Spleen (tissue), 11 donors: ENCODE measurements around the gene NCOA3. TPM values are rescaled to one million over a fixed set of nuclear protein-coding genes. Genes with fewer than 3 reads are reported as not detected.
A peak's percentile ranks its signal among the peaks of the same experiment; 100 is the strongest.

Experiments
- DNase-seq: peaks from one replicate; pipeline ENCODE4 v3.0.0-alpha.2; 2020
- H3K27ac ChIP-seq, 8 donors: fragments of 200-600 bp; sonication (generic) in 7 of 8; 1 replicate in 4 of 8; 2 replicates in 4 of 8; pipeline versions ENCODE4 v1.5.0 to v1.8.0; 2016 to 2021; ENCODE audit warnings: inconsistent platforms in 4 of 8, mild to moderate bottlenecking in 4 of 8, moderate library complexity in 1 of 8
- H3K27me3 ChIP-seq, 7 donors: fragments of 200-600 bp; sonication (generic) in 6 of 7; replicated peaks in 1 of 7; 1 replicate in 4 of 7; 2 replicates in 3 of 7; pipeline versions ENCODE4 v1.5.0 to v1.8.0; 2016 to 2021; ENCODE audit warnings: inconsistent platforms in 3 of 7, mild to moderate bottlenecking in 1 of 7
- H3K36me3 ChIP-seq, 6 donors: fragments of 200-600 bp; sonication (generic) in 5 of 6; 1 replicate in 4 of 6; 2 replicates in 2 of 6; pipeline versions ENCODE4 v1.5.0 to v1.8.0; 2016 to 2021; ENCODE audit warnings: inconsistent platforms in 2 of 6
- H3K4me1 ChIP-seq, 6 donors: fragments of 200-600 bp; sonication (generic) in 5 of 6; 1 replicate in 3 of 6; 2 replicates in 3 of 6; pipeline versions ENCODE4 v1.5.0 to v1.8.0; 2016 to 2021; ENCODE audit warnings: inconsistent platforms in 3 of 6
- H3K4me3 ChIP-seq, 8 donors: fragments of 200-600 bp; sonication (generic) in 7 of 8; 1 replicate in 4 of 8; 2 replicates in 4 of 8; pipeline versions ENCODE4 v1.5.0 to v1.8.0; 2016 to 2021; ENCODE audit warnings: inconsistent platforms in 4 of 8, mild to moderate bottlenecking in 4 of 8, moderate library complexity in 2 of 8
- H3K9me3 ChIP-seq, 8 donors: fragments of 200-600 bp; sonication (generic) in 7 of 8; 1 replicate in 4 of 8; 2 replicates in 4 of 8; pipeline versions ENCODE4 v1.5.0 to v1.8.0; 2016 to 2021; ENCODE audit warnings: inconsistent platforms in 4 of 8
- POLR2A ChIP-seq, 3 donors: fragments of 450-650 bp; IDR thresholded peaks; one replicate each; pipeline ENCODE4 v1.5.1; 2017; ENCODE audit warnings: antibody characterized with exemption in 3 of 3, mild to moderate bottlenecking in 1 of 3
- POLR2AphosphoS5 ChIP-seq, 3 donors: sonication (generic); formaldehyde crosslinking; IDR thresholded peaks; one replicate each; pipeline ENCODE4 v1.5.1; 2017; ENCODE audit warnings: antibody characterized with exemption in 3 of 3
- WGBS, 5 donors: extraction: QIAGEN DNeasy Blood & Tissue Kit in 3 of 5; methylation state at CpG; one replicate each; pipeline versions ENCODE4 v1.1.5 to v1.1.7; 2013 to 2018; 5-methylcytosine and 5-hydroxymethylcytosine counted together
- intact Hi-C: fragments of 100-400 bp; cut with DNase I; formaldehyde crosslinking; loops from one replicate; pipeline ENCODE4 v1.15.0; 2023; ENCODE audit warnings: low total_unique reads
- polyA plus RNA-seq, 3 donors: library from polyadenylated mRNA; stranded (reverse); fragments of 200-250 nt; gene quantifications; one replicate each; pipeline ENCODE4 v1.2.1, GENCODE V29; 2013
- total RNA-seq, 7 donors: library from RNA; depleted of rRNA in 3 of 7; stranded (reverse); fragments of >200 nt in 3 of 7; fragmentation: NEBNext Ultra II Directional in 4 of 7; extraction: Animal tissue kit (Norgen Biotek cat#: 25700) in 4 of 7; gene quantifications; one replicate each; pipeline versions ENCODE4 v1.1.0 to v1.2.1, GENCODE V29; 2016 to 2021
- TF ChIP-seq, protein P1 (sequence below), 11 experiments: fragments of 200-600 bp in 7 of 11; fragments of 450-650 bp in 4 of 11; sonication (generic) in 4 of 11; IDR thresholded peaks in 8 of 11; conservative IDR thresholded peaks in 3 of 11; 1 replicate in 7 of 11; 2 replicates in 4 of 11; pipeline versions ENCODE4 v1.4.0 to v1.8.0; 2016 to 2021; ENCODE audit warnings: antibody characterized with exemption in 11 of 11, inconsistent platforms in 4 of 11, mild to moderate bottlenecking in 1 of 11
- donor health status: healthy with polysubstance abuse.
- donor health status: DM: no; HTN: no; CAD: no; lungs with moderate emphysema.
- donor health status: DM: no; HTN: no; CAD: no.
- donor health status: Bipolar disorder and iron deficiency.
- donor health status: healthy.
- donor health status: DM: no; HTN: no; CAD: no.
- donor health status: DM: yes; HTN: yes; CAD: no.

NCOA3 gene
- total and polyA plus RNA-seq, 10 donors: 12.5 to 93.7 (median 82.2) TPM

DNA sequence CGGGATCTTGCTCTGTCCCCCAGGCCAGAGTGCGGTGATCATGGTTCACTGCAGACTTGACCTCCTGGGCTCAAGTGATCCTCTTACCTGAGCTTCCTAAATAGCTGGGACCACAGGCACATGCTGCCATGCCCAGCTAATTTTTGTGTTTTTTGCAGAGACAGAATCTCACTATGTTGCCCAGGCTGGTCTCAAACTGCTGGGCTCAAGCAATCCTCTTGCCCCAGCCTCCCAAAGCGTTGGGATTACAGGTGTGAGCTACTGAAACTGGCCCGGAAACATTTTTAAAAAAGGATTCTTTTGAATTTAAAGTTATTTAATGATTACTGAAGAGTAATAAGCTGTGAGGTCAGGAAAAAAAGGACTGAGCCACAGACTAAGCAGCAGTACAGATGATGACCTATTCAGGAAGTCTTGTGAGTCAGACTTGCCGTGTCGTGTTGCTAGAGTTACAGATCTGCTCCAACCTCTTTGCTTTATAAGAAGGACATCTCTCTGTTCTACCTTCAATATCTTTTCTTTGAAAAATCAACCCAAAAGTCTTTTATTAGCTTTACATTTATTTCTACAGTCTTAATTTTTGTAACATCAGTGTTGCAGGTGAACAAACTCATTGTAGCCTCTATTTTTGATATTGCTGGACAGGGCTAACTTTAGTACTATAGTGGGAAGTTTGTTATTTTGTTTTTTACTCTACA lies 108.7 kb downstream of the NCOA3 start:
- peak overlapping the region in 6 of 8 donors; percentile 20 to 59 (median 52) for H3K27ac ChIP-seq
- peaks cover 0 to 19% (median 2%) of the 10 kb centered on the region in 6 donors for H3K36me3 ChIP-seq
- peaks cover 21 to 100% (median 65%) of the 10 kb centered on the region in 6 donors for H3K4me1 ChIP-seq
- intact Hi-C loops: loop anchor here (10.0 kb wide), 1 partner anchor 106 kb away; the partner anchor contains the start of gene NCOA3
- H3K9me3 ChIP-seq: no peaks in the 10 kb centered on the region
- no peak for DNase-seq
- WGBS, 5 donors: 49 to 60% (median 57%) methylated on average over 6 of the region's 6 CpGs
- no peak overlapping the region for H3K4me3 ChIP-seq
- no peaks in the 10 kb centered on the region for H3K27me3 ChIP-seq
- TF ChIP-seq POLR2AphosphoS5 (IDR thresholded peaks at IDR 0.05): no peak
- TF ChIP-seq POLR2A (IDR thresholded peaks at IDR 0.05): no peak
- TF ChIP-seq, protein P1, sequence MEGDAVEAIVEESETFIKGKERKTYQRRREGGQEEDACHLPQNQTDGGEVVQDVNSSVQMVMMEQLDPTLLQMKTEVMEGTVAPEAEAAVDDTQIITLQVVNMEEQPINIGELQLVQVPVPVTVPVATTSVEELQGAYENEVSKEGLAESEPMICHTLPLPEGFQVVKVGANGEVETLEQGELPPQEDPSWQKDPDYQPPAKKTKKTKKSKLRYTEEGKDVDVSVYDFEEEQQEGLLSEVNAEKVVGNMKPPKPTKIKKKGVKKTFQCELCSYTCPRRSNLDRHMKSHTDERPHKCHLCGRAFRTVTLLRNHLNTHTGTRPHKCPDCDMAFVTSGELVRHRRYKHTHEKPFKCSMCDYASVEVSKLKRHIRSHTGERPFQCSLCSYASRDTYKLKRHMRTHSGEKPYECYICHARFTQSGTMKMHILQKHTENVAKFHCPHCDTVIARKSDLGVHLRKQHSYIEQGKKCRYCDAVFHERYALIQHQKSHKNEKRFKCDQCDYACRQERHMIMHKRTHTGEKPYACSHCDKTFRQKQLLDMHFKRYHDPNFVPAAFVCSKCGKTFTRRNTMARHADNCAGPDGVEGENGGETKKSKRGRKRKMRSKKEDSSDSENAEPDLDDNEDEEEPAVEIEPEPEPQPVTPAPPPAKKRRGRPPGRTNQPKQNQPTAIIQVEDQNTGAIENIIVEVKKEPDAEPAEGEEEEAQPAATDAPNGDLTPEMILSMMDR (IDR thresholded peaks at IDR 0.05 in 8 of 11, conservative IDR thresholded peaks at IDR 0.05 in 3 of 11): no peak

DNA sequence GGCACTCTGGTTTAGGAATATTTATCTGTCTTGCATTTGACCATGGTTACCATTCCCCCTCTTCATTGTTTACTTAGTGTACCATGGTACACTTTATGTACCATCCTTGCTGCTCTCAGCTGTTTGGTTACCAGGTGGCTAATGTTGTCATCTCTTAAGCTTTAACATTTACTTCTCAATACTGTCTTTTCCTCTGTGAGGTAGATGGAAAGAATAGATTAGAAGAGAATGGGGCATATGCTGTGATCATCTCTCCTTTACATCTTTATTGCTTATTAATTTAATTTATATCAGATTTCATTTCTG lies 109.2 kb downstream of the NCOA3 start:
- Histone ChIP-seq H3K36me3 (peaks cover 0 to 18% (median 2%) of the 10 kb centered on the region in 6 donors), H3K4me1 (peaks cover 21 to 98% (median 63%) of the 10 kb centered on the region in 6 donors), H3K4me3 (no peak overlapping the region), H3K27ac (peak overlapping the region in 5 of 8 donors; percentile 20 to 59 (median 56)), H3K27me3 (no peaks in the 10 kb centered on the region), H3K9me3 (no peaks in the 10 kb centered on the region)
- TF ChIP-seq POLR2AphosphoS5 (IDR thresholded peaks at IDR 0.05) (no peak), POLR2A (IDR thresholded peaks at IDR 0.05) (no peak)
- TF ChIP-seq, protein P1 (IDR thresholded peaks at IDR 0.05 in 8 of 11, conservative IDR thresholded peaks at IDR 0.05 in 3 of 11): no peak
- intact Hi-C loops: loop anchor here (10.0 kb wide), 1 partner anchor 106 kb away; the partner anchor contains the start of gene NCOA3
- DNase-seq: no peak

DNA sequence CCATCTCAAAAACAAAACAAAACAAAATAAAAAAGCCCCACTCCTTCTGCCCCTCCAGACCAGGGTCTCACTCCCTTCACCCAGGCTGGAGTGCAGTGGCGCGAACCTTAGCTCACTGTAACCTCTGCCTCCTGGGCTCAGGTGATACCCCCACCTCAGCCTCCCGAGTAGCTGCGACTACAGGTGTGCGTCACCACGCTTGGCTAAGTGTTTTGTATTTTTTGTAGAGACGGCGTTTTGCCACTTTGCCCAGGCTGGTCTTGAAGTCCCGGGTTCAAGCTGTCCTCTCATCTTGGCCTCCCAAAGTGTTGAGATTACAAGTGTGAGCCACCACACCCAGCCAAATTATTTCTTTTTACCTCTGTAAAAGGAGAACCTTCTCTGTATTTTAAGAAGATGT lies 110.1 kb downstream of the NCOA3 start:
- Histone ChIP-seq H3K4me1 (peaks cover 15 to 94% (median 56%) of the 10 kb centered on the region in 6 donors), H3K27ac (no peak overlapping the region), H3K36me3 (peaks cover 0 to 12% (median 0%) of the 10 kb centered on the region in 6 donors), H3K9me3 (no peaks in the 10 kb centered on the region), H3K4me3 (no peak overlapping the region), H3K27me3 (no peaks in the 10 kb centered on the region)
- 95 to 98% (median 97%) methylated on average over 9 of the region's 9 CpGs for whole genome bisulfite sequencing, 5 donors
- TF ChIP-seq POLR2A (IDR thresholded peaks at IDR 0.05) (no peak), POLR2AphosphoS5 (IDR thresholded peaks at IDR 0.05) (no peak)
- TF ChIP-seq, protein P1 (IDR thresholded peaks at IDR 0.05 in 8 of 11, conservative IDR thresholded peaks at IDR 0.05 in 3 of 11): no peak
- intact Hi-C loops: loop anchor here (10.0 kb wide), 1 partner anchor 107 kb away; the partner anchor contains the start of gene NCOA3
- DNase-seq: no peak

DNA sequence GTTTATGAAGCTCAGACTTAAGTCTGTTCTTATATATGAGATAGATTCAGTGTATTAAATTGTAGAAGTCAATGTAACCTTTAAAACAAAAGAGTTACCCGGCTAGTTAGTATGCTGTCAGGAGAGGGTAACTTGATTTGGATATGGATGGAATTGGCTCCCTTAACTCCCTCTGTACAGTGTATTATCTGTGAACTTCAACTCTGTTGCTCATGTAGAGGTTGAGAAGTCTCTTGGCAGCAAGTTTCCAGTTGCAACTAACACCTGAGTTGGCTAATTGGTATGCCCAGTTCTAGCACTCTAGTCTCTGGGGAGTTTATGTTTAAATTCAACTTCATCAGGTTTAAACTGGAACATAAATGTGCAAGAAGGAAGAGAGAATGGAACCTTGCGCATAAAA lies 111.0 kb downstream of the NCOA3 start:
- Histone ChIP-seq H3K4me3 (no peak overlapping the region), H3K27ac (peak overlapping the region in 1 of 8 donors; percentile 14), H3K27me3 (no peaks in the 10 kb centered on the region), H3K36me3 (peaks cover 0 to 14% (median 0%) of the 10 kb centered on the region in 6 donors), H3K4me1 (peaks cover 11 to 93% (median 49%) of the 10 kb centered on the region in 6 donors), H3K9me3 (no peaks in the 10 kb centered on the region)
- 92 to 96% (median 92%) methylated on average over 2 of the region's 2 CpGs for WGBS, 5 donors
- DNase-seq: no peak
- intact Hi-C loops: loop anchor here (10.0 kb wide), 1 partner anchor 108 kb away; the partner anchor contains the start of gene NCOA3
- TF ChIP-seq, protein P1 (IDR thresholded peaks at IDR 0.05 in 8 of 11, conservative IDR thresholded peaks at IDR 0.05 in 3 of 11): no peak
- TF ChIP-seq POLR2AphosphoS5 (IDR thresholded peaks at IDR 0.05) (no peak), POLR2A (IDR thresholded peaks at IDR 0.05) (no peak)
